Cardiac fibroblast (primary cell): ENCODE results near the gene PCDH9.

Experiments used
- DNase-seq, 2 donors: peaks; one replicate each; pipeline versions ENCODE4 v3.0.0 to v3.0.0-alpha.2; 2010; ENCODE audit warnings: low read depth in 2 of 2
- H3K4me3 ChIP-seq, 2 donors: replicated peaks in 1 of 2; 1 replicate in 1 of 2; 2 replicates in 1 of 2; pipeline ENCODE4 v1.5.1; 2011; ENCODE audit warnings: low read depth in 2 of 2, low read length in 2 of 2, mild to moderate bottlenecking in 2 of 2, moderate library complexity in 1 of 2
- TF ChIP-seq, protein P1 (sequence below): IDR thresholded peaks from one replicate; pipeline ENCODE4 v1.5.1; 2011; ENCODE audit warnings: low read depth, mild to moderate bottlenecking, low read length, inconsistent platforms

Gene PCDH9

DNA sequence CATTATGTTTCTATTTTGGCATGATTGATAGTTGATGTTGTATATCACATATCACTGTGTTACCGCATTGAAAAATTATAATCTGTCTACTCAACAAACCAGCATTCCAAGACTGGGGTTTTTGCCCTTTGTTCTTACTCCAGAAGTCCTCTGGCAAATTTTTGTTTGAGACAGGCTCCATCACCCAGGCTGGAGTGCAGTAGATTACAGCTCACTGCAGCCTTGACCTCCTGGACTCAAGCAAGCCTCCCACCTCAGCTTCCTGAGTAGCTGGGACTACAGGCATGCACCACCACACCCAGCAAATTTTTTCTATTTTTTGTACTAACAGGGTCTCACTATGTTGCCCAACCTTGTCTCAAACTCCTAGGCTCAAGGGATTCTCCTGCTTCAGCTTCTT, 741.0 kb downstream of the PCDH9 start:
- TF ChIP-seq, protein P1, sequence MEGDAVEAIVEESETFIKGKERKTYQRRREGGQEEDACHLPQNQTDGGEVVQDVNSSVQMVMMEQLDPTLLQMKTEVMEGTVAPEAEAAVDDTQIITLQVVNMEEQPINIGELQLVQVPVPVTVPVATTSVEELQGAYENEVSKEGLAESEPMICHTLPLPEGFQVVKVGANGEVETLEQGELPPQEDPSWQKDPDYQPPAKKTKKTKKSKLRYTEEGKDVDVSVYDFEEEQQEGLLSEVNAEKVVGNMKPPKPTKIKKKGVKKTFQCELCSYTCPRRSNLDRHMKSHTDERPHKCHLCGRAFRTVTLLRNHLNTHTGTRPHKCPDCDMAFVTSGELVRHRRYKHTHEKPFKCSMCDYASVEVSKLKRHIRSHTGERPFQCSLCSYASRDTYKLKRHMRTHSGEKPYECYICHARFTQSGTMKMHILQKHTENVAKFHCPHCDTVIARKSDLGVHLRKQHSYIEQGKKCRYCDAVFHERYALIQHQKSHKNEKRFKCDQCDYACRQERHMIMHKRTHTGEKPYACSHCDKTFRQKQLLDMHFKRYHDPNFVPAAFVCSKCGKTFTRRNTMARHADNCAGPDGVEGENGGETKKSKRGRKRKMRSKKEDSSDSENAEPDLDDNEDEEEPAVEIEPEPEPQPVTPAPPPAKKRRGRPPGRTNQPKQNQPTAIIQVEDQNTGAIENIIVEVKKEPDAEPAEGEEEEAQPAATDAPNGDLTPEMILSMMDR = no peak
- DNase-seq = no peak
- H3K4me3 ChIP-seq = no peak overlapping the region

DNA sequence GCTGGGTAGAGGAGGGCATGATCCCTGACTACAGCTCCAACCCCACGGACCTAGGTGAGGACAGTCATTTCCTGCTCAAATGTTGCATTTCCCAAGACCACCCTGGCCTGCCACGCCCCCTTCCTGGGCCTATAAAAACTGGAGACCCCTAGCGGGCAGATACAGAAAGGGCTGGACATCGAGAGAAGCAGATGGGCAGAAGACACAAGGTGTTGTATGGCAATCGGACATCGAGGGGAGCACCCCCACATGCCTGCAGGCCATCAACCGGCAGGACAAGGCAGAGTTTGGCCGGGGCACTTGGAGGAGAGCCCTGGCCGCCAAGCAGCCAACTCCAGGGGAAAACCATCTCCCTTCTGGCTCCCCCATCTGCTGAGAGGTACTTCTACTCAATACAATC, 746.4 kb downstream of the PCDH9 start:
- H3K4me3 ChIP-seq = no peak overlapping the region
- TF ChIP-seq, protein P1 = no peak
- DNase-seq = no peak

DNA sequence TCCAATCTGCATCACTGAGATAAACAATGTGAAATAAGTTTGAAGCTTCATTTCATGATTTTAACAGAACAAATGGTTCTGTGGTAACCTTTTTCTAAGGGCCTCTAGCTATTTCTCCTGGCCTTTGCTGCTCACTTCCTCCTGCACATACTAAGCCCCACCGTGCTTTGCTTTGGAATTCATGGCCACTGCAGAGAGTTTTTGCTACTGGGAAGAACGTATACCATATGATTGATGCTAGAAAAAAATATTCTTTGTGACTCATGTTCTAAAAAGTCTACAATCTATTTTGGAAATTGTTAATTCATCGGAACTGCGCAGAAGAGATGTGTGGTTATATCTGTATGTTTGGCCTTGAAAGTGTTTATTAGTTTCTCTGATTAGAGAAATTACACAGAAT, 747.3 kb downstream of the PCDH9 start:
- DNase-seq = no peak
- TF ChIP-seq, protein P1 = no peak
- no peak overlapping the region for H3K4me3 ChIP-seq

DNA sequence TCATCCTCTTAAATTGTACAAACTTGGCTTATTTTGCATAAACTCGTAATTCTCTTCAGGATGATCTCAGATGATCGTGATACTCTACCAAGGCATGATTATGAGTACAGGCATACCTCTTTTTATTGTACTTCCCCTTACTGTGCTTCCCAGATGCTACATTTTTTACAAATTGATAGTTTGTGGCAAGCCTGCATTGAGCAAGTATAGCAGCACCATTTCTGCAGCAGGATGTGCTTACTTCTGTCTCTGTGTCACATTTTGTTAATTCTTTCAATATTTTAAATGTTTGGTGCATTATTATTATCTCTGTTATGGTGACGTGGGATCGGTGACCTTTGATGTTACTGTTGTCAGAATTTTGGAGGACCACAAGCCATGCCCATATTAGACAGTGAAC, 752.3 kb downstream of the PCDH9 start:
- TF ChIP-seq, protein P1 = no peak
- DNase-seq = no peak
- no peak overlapping the region for H3K4me3 ChIP-seq

DNA sequence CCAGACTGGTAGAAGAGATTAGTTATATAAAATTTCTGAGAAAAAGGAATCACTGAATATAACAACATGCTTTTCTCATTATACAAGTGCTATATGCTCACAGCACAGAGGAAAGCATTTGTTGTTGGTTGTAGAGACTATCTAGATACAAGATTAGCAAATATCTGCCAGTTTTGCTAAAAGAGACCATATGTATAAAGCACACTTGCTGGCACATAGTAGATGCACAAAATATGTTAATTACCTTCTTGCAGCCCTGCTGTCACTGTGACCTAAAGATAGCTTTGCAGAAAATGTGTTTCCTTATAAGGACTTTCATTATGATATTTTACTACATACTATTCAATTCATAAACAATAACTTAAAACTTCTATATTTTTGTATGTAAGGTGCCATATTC, 755.1 kb downstream of the PCDH9 start:
- no peak for DNase-seq
- TF ChIP-seq, protein P1 = no peak
- H3K4me3 ChIP-seq = no peak overlapping the region

DNA sequence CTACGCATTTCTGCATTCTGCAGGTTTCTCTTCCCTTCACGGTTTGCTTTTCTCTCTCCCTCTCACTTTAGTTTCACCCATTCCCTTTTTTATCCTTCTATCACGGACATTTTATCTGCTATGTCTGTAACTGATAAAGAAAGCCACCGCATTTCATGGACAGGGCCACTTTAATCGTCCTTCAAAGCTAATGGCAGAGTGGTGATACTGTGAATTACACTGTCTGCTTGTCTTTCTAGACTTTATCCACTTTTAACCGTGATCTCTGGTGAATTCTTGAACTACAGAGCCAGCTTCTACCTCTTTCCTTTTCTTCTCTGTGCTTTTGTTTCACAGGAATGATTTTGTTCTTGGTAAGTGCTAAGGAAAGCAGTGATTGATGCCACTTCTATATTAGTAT, 760.4 kb downstream of the PCDH9 start:
- H3K4me3 ChIP-seq = no peak overlapping the region
- no peak for DNase-seq
- TF ChIP-seq, protein P1 = no peak

DNA sequence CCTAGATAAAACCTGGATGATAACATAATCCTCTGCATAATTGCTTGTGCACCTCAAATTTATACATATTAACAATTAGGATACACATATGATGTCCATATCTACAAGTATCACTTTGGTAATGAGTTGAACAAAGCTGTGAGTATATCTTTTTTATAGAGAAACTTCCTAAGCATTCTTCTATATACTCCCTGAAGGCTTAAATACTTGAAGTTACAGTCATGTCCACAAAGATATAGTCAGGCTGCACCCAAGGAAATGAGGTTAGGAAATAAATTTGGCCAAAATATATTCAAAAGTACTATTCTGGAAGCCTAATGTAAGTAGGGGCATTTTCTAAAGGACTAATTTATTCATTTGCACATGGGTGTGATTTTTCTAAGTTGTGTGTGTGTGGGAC, 761.5 kb downstream of the PCDH9 start:
- H3K4me3 ChIP-seq = no peak overlapping the region
- TF ChIP-seq, protein P1 = no peak
- DNase-seq = peak in 1 of 2 donors; percentile 7
